HG03045 (cell line): ENCODE data around the gene SLITRK6.
"Not testable (repeated sequence)": the region's sequence is repeated elsewhere in the genome, so short reads cannot be mapped to it uniquely, and the experiment has no call there.

ENCODE experiments used
- ATAC-seq: cut with Tn5 transposase; IDR thresholded peaks from one replicate; pipeline ENCODE4 v1.9.1; 2021; ENCODE audit warnings: mild to moderate bottlenecking, moderate library complexity; ENCODE audit not compliant: unreplicated experiment

Gene SLITRK6

GRCh38 chr13:85799097-85799582 is at the start of gene SLITRK6:
Gene SLITRK6, minus strand, starts transcription at chr13:85799419. Its CDS starts 2,911 bp downstream, at chr13:85796508.
- no peak for ATAC-seq

- no peak for ATAC-seq
Observed at GRCh38 chr13:85847012-85847411, 47.8 kb upstream of the SLITRK6 start.

GRCh38 chr13:85841427-85841826 is 42.2 kb upstream of the SLITRK6 start:
- no peak for ATAC-seq

- no peak for ATAC-seq
Observed at GRCh38 chr13:85833921-85834320, 34.7 kb upstream of the SLITRK6 start.

GRCh38 chr13:85828094-85828684 is 29.0 kb upstream of the SLITRK6 start:
- no peak for ATAC-seq

GRCh38 chr13:85825454-85825853 is 26.2 kb upstream of the SLITRK6 start:
- no peak for ATAC-seq

- ATAC-seq = no peak
Observed at GRCh38 chr13:85823832-85824231, 24.6 kb upstream of the SLITRK6 start.

GRCh38 chr13:85819513-85819912 is 20.3 kb upstream of the SLITRK6 start:
- no peak for ATAC-seq

- ATAC-seq = no peak
Observed at GRCh38 chr13:85816413-85816812, 17.2 kb upstream of the SLITRK6 start.

- no peak for ATAC-seq
Observed at GRCh38 chr13:85812282-85812681, 13.1 kb upstream of the SLITRK6 start.

- ATAC-seq = no peak
Observed at GRCh38 chr13:85808811-85809210, 9.6 kb upstream of the SLITRK6 start.

GRCh38 chr13:85806553-85807175 is 7.4 kb upstream of the SLITRK6 start:
- ATAC-seq = peak; percentile 69

- no peak for ATAC-seq
Observed at GRCh38 chr13:85798556-85798955, 663 bp downstream of the SLITRK6 start.

GRCh38 chr13:85797311-85797710 is 1.9 kb downstream of the SLITRK6 start:
- no peak for ATAC-seq

- ATAC-seq = no peak
Observed at GRCh38 chr13:85785205-85785604, 14.0 kb downstream of the SLITRK6 start.

- no peak for ATAC-seq
Observed at GRCh38 chr13:85772367-85772766, 26.9 kb downstream of the SLITRK6 start.

GRCh38 chr13:85771856-85772255 is 27.4 kb downstream of the SLITRK6 start:
- ATAC-seq = no peak

GRCh38 chr13:85768946-85769345 is 30.3 kb downstream of the SLITRK6 start:
- no peak for ATAC-seq

- no peak for ATAC-seq
Observed at GRCh38 chr13:85755123-85755522, 44.1 kb downstream of the SLITRK6 start.

GRCh38 chr13:85743201-85743770 is 55.9 kb downstream of the SLITRK6 start:
- not testable (repeated sequence) for ATAC-seq
